CD4-positive, alpha-beta T cell treated with Interleukin-17A for 4 hours (primary cell): ENCODE data around the gene SNUPN.
A peak's percentile ranks its signal among the peaks of the same experiment; 100 is the strongest.
"Not testable (repeated sequence)": the region's sequence is repeated elsewhere in the genome, so short reads cannot be mapped to it uniquely, and the experiment has no call there.

Experiments
- DNase-seq: peaks from one replicate; pipeline ENCODE4 v3.0.0-alpha.2; 2020; ENCODE audit warnings: mixed read lengths

SNUPN gene

DNA sequence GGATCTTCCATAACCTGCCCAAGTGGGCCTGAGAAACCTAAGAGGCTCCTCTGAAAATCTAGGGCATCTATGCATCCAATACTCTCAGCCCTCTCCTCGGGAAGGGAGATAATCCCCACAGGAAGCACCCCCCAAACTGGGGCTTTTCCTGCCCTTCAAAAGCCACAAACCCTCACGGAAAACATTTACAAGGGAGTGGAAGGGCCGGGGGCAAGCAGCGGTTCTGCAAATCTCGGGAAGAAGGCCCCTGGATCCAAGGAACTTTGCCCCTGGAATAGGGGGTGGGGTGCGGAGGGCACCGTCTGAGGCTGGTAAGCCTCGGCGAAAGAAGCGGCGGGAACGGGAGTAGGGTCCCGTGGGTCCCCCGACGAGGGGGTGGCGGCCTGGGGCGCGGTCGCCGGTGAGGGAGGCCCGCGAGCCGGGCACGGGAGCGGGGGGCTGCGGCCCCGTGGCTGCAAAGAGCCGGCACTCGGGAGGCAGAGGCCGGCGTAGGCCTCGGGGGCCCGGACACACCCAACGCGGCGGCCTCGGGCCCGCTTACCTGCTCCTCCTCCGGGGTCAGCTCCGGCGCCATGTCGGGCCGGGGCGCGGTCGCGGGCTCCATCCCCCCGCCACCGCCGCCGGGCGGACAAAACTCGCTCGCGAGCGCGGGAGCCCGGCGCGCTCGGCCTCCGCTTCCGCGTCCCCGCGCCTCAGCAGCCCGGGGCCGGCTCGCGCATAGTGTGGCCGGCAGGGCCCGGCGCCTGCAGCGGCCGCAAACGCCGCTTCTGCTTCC, 47.2 kb downstream of the SNUPN start:
- peak; percentile 46 for DNase-seq

DNA sequence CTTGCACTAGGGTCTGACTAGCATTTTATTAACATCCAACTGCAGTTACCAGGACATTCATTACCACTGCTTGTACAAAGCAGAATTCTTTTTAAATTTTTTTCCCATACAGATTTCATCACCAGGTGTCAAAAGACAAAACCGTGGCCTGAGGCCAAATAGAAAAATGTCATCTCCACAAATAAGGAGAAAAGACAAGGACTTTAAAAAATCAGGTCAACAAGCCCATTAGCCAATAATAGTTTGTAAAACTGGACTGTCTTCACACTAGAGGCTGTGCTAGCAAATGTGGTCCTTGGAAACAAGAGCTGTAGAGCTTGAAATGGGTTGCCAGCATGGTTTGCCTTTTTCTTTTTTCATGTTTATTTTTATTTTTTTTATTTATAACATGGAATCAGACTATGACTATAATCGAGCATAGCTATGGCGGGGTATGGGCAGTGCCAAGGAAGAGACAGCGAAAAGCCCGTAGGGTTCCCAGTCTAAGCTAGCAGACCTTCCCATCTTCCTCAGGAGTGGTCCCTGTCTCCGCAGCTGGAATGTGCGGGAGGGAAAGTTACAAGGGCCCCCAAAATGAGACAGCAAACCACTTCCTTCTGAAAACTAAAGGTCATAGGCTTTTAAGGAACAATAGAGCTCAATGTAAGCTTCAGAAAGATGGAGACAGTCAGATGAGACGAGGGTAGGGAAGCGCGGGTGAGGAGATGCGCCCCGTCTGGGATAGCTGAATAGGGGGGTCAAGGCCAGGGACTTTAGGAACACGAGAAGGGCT, 47.9 kb downstream of the SNUPN start:
- peak; percentile 21 for DNase-seq

DNA sequence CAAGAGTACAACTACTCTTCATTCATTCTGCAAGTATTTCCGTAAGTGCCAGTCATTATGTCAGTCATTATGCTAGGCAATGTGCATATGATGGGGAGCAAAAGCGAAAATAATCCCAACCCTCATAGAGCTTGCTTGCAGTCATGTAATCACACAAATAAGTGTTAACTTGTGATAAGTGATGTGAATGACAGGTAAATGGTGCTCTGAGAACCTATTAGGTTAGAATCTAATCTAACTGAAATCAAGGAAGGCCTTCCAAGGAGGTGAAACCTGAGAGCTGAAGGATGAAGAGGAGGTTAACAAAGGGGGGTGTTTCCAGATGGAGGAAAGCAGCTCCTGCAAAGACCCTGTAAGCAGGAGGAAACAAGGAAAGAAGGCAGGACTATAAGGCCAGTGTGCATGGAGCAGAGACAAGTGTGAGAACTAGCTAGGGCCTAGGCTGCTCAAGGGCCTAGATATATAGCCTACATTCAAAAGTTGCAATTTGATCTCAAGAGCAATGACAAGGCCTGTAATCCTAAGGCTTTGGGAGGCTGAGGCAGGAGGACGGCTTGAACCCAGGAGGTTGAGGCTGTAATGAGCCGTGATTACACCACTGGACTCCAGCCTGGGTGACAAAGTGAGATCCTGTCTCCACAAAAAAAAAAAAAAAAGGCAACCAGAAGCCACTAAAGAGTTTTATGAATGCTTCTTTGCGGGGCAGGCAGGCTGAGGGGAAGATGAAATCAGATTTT, 51.7 kb downstream of the SNUPN start:
- DNase-seq = no peak

DNA sequence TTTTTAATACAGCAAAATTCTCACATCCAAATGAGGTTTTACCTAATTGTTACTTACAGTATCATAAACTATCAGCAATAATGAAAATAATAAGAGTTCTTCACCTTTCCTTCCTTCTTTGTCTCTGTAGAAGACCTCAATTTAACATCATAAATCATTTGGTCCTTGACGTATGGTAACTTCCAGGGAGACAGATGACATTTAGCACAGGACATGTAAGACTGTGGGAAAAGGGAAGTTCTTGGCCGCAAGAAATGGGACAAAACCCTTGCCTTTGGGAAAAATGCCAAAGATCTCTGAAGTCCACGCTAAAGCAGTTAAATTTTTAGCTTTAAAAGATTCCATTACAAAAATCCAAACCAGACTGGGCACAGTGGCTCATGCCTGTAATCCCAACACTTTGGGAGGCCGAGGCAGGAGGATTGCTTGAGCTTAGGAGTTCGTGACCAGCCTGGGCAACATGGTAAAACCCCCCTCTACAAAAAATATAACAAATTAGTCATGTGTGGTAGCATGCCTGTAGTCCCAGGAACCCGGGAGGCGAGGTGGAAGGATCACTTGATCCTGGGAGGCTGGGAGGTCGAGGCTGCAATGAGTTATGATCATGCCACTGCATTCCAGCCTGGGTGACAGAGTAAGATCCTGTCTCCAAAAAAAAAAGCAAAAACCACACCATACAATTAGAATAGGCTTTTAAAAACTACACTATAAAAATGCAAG, 55.2 kb downstream of the SNUPN start:
- DNase-seq = no peak

DNA sequence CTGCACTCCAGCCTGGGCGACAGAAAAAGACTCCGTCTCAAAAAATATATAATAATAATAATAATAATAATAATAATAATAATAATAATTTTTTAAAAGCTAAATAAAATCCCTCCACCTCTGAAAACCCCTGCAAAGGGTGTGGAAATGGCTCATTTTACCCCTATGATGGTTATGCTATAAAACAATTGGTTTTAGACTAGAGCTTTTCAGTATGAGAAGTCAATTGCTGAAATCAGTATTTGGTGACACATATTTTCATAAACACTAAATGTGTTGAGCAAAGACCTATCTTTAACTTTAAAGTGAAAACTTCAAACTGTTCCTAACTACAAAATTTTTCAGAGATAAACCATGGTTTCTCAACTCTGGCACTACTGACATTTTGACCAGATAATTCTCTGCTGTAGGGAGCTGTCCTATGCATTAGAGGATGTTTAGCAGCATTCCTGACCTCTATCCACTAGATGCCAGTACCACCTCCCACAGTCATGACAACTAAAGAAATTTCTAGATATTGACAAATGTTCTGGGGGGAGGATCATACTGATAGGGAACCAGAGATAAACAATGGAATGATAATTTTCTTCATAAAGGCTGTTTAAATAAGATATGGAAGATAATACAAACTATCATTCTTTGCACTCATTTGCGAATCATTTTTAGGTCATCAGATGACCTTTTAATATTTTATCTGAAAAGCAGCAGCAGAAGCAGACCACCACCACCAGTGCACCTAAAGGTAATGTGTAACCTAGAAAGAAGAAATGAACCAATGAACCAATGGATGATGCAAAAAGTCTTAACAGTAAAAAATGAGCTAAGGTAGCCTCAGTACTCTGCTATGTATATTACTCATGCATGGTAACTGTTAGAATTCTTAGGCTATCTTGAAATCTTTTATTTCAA, 60.2 kb downstream of the SNUPN start:
- no peak for DNase-seq

DNA sequence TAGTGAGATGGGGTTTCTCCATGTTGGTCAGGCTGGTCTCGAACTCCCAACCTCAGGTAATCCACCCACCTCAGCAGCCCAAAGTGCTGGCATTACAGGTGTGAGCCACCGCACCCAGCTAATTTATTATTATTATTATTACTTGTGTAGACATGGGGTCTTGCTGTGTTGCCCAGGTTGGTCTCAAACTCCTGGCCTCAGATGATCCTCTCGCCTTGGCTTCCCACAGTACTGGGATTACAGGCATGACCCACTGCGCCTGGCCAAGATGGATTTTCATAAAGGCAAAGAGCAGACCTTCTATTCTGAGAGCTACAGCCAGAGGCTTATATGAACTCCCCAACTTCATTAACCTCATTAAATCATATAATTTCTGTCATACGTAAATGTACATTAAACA, 63.6 kb downstream of the SNUPN start:
- DNase-seq = no peak

DNA sequence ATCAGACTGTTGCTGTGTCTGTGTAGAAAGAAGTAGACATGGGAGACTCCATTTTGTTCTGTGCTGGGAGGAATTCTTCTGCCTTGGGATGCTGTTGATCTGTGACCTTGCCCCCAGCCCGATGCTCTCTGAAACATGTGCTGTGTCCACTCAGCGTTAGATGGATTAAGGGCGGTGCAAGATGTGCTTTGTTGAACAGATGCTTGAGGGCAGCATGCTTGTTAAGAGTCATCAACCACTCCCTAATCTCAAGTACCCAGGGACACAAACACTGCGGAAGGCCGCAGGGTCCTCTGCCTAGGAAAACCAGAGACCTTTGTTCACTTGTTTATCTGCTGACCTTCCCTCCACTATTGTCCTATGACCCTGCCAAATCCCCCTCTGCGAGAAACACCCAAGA, 66.2 kb downstream of the SNUPN start:
- not testable (repeated sequence) for DNase-seq

DNA sequence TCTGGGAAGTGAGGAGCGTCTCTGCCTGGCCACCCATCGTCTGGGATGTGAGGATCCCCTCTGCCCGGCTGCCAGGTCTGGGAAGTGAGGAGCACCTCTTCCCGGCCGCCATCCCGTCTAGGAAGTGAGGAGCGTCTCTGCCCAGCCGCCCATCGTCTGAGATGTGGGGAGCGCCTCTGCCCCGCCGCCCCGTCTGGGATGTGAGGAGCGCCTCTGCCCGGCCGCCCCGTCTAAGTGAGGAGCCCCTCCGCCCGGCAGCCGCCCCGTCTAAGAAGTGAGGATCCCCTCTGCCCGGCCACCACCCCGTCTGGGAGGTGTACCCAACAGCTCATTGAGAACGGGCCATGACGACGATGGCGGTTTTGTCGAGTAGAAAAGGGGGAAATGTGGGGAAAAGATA, 66.6 kb downstream of the SNUPN start:
- not testable (repeated sequence) for DNase-seq

DNA sequence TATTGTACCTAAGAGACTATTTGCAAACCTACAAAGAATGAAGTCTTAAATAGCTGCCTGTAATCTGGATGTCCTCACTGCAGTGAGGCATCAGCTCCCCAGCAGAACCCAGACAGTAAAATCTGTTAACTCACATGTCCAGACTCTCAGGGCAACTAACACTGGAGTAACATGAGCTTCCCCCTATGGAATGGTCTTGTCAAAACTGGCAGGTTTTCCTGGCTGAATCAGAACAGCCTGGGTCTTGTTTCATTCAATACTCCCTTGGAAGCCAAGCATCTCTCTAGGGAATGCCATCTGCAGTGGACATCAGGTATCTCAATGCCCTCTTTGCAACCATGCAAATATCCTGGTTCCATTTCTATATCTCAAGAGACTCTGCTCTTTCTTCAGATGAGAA, 70.8 kb downstream of the SNUPN start:
- DNase-seq = no peak

DNA sequence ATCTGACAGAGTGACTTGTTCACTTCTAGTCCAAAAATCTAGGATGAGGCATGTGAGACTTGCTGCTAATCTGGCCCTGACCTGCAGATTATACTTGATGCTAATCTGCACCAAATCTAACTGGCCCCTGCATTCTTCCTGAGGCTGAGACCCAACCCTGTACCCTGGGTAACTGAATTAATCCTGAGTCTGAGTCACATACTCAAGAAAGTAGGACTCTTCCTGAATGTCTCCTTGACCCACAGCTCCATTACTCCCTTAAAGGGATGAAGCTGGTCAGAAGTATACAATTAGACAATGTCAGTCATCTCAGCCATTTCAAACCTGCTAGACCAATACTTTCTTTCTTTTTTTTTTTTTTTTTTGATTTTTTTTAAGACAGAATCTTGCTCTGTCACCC, 71.9 kb downstream of the SNUPN start:
- DNase-seq = no peak

DNA sequence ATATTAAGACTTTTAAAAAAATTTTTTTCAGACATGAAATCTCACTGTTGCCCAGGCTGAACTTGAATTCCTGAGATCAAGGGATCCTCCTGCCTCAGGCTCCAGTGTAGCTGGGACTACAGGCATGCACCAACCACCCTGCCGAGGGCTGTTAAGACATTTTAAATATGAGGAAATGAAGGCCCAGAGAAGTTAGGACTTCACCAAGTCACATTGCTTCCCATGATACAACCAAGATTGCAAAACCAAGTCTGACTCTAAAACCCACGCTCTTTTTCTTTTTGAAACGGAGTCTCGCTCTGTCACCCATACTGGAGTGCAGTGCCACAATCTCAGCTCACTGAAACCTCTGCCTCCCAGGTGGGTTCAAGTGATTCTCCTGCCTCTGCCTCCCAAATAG, 74.4 kb downstream of the SNUPN start:
- no peak for DNase-seq
